GM23338 (cell line): ENCODE results near the gene PSMD12. TPM values are rescaled to one million over a fixed set of nuclear protein-coding genes. Genes with fewer than 3 reads are reported as not detected.

Source experiments
- ATAC-seq: fragments of 200-7000 bp; cut with Tn5 transposase; 3 replicates; pipeline ENCODE4 v1.9.1; 2020
- DNase-seq: peaks from one replicate; pipeline ENCODE4 v3.0.0-alpha.2; 2015; ENCODE audit warnings: low spot score
- H2AFZ ChIP-seq: fragments of 200-600 bp; sonication (generic); 2 replicates; pipeline ENCODE4 v1.8.0; 2016; ENCODE audit warnings: antibody characterized with exemption, mild to moderate bottlenecking, moderate library complexity
- H3F3A ChIP-seq: fragments of 200-600 bp; sonication (generic); replicated peaks from 2 replicates; pipeline ENCODE4 v1.8.0; 2017; ENCODE audit warnings: antibody characterized with exemption, mixed run types, low read depth
- H3K27ac ChIP-seq: fragments of 200-600 bp; sonication (generic); 2 replicates; pipeline ENCODE4 v1.6.1; 2016; ENCODE audit warnings: low read depth
- H3K27me3 ChIP-seq: fragments of 200-600 bp; sonication (generic); 2 replicates; pipeline ENCODE4 v1.8.0; 2016; ENCODE audit warnings: mild to moderate bottlenecking, mixed run types, moderate library complexity; ENCODE audit not compliant: insufficient read depth
- H3K36me3 ChIP-seq: fragments of 200-600 bp; sonication (generic); 2 replicates; pipeline ENCODE4 v1.8.0; 2016; ENCODE audit warnings: mild to moderate bottlenecking; ENCODE audit not compliant: insufficient read depth
- H3K4me1 ChIP-seq: fragments of 200-600 bp; sonication (generic); 2 replicates; pipeline ENCODE4 v1.8.0; 2016; ENCODE audit warnings: mild to moderate bottlenecking, moderate library complexity; ENCODE audit not compliant: insufficient read depth
- H3K4me2 ChIP-seq: fragments of 200-600 bp; sonication (generic); 2 replicates; pipeline ENCODE4 v1.7.1; 2017; ENCODE audit warnings: mixed run types
- H3K4me3 ChIP-seq: fragments of 200-600 bp; sonication (generic); 2 replicates; pipeline ENCODE4 v1.6.1; 2016; ENCODE audit warnings: mixed run types
- H3K79me2 ChIP-seq: fragments of 200-600 bp; sonication (generic); replicated peaks from 2 replicates; pipeline ENCODE4 v1.8.0; 2017; ENCODE audit warnings: mild to moderate bottlenecking; ENCODE audit not compliant: insufficient read depth
- H3K9me2 ChIP-seq: fragments of 200-600 bp; sonication (generic); 2 replicates; pipeline ENCODE4 v1.8.0; 2017; ENCODE audit not compliant: insufficient read depth
- H4K20me1 ChIP-seq: fragments of 200-600 bp; sonication (generic); replicated peaks from 2 replicates; pipeline ENCODE4 v1.8.0; 2017; ENCODE audit warnings: mild to moderate bottlenecking; ENCODE audit not compliant: insufficient read depth
- H3K27ac Mint-ChIP-seq: 2 replicates; pipeline ENCODE4 v1.8.0; 2020; ENCODE audit warnings: inconsistent platforms, mild to moderate bottlenecking, moderate library complexity, mixed read lengths
- H3K27me3 Mint-ChIP-seq: 3 replicates; pipeline ENCODE4 v1.8.0; 2022; ENCODE audit warnings: low read depth, mild to moderate bottlenecking, moderate library complexity, mixed read lengths, inconsistent platforms; ENCODE audit not compliant: insufficient read depth, poor library complexity
- H3K36me3 Mint-ChIP-seq: 3 replicates; pipeline ENCODE4 v1.8.0; 2021; ENCODE audit warnings: low read depth, mild to moderate bottlenecking, inconsistent platforms, moderate library complexity, mixed read lengths
- H3K4me1 Mint-ChIP-seq: 3 replicates; pipeline ENCODE4 v1.8.0; 2020; ENCODE audit warnings: mild to moderate bottlenecking, inconsistent platforms, mixed read lengths
- H3K4me3 Mint-ChIP-seq: 3 replicates; pipeline ENCODE4 v1.8.0; 2021; ENCODE audit warnings: moderate library complexity, mild to moderate bottlenecking, inconsistent platforms, mixed read lengths
- H3K9me3 Mint-ChIP-seq: 3 replicates; pipeline ENCODE4 v1.8.0; 2020; ENCODE audit warnings: moderate library complexity, mild to moderate bottlenecking, inconsistent platforms, mixed read lengths
- CREB1 ChIP-seq: fragments of 250-450 bp; sonication (Bioruptor Pico); IDR thresholded peaks from 2 replicates; pipeline ENCODE4 v1.5.0; 2020; ENCODE audit warnings: low read depth, mild to moderate bottlenecking, moderate library complexity
- ETS1 ChIP-seq: IDR thresholded peaks from 2 replicates; pipeline ENCODE4 v1.6.1; 2016; ENCODE audit warnings: antibody characterized with exemption
- EZH2 ChIP-seq: fragments of 200-600 bp; sonication (generic); IDR thresholded peaks from one replicate; pipeline ENCODE4 v1.8.0; 2017; ENCODE audit warnings: antibody characterized with exemption, mild to moderate bottlenecking, low read depth; ENCODE audit not compliant: unreplicated experiment
- EZH2phosphoT487 ChIP-seq: fragments of 200-600 bp; sonication (generic); IDR thresholded peaks from one replicate; pipeline ENCODE4 v1.8.1; 2018; ENCODE audit warnings: antibody characterized with exemption; ENCODE audit not compliant: unreplicated experiment
- JUNB ChIP-seq: IDR thresholded peaks from one replicate; pipeline ENCODE4 v1.6.1; 2016; ENCODE audit warnings: antibody characterized with exemption; ENCODE audit not compliant: unreplicated experiment
- NANOG ChIP-seq: IDR thresholded peaks from 2 replicates; pipeline ENCODE4 v1.6.1; 2016; ENCODE audit warnings: antibody characterized with exemption, borderline replicate concordance
- POLR2AphosphoS5 ChIP-seq: IDR thresholded peaks from 2 replicates; pipeline ENCODE4 v1.6.1; 2016; ENCODE audit warnings: antibody characterized with exemption, low read depth
- STAT1 ChIP-seq: IDR thresholded peaks from one replicate; pipeline ENCODE4 v1.6.1; 2016; ENCODE audit warnings: antibody characterized with exemption; ENCODE audit not compliant: unreplicated experiment
- ZNF114 ChIP-seq: fragments of 250-450 bp; sonication (Bioruptor Pico); IDR thresholded peaks from 2 replicates; pipeline ENCODE4 v1.5.0; 2020; ENCODE audit warnings: mild to moderate bottlenecking, moderate library complexity
- ZNF331 ChIP-seq: fragments of 250-450 bp; sonication (Bioruptor Pico); IDR thresholded peaks from 2 replicates; pipeline ENCODE4 v1.5.0; 2020; ENCODE audit warnings: low read depth, mild to moderate bottlenecking, moderate library complexity
- ZNF462 ChIP-seq: fragments of 250-450 bp; sonication (Bioruptor Pico); IDR thresholded peaks from 2 replicates; pipeline ENCODE4 v1.5.0; 2020; ENCODE audit warnings: mild to moderate bottlenecking, moderate library complexity
- polyA plus RNA-seq: library from polyadenylated mRNA; unstranded; fragments of >200 nt; fragmentation: Nextera tagmentation; extraction: Ambion mirVana; gene quantifications from 2 replicates; pipeline ENCODE4 v1.2.1, GENCODE V29; 2016
- total RNA-seq: library from RNA; depleted of rRNA; stranded (reverse); fragments of >200 nt; shearing (Covaris generic); gene quantifications from 2 replicates; pipeline ENCODE4 v1.2.3, GENCODE V29; 2014
- TF ChIP-seq, protein P1 (sequence below): IDR thresholded peaks from one replicate; pipeline ENCODE4 v1.6.1; 2018; ENCODE audit warnings: antibody characterized with exemption; ENCODE audit not compliant: unreplicated experiment
- TF ChIP-seq, protein P2 (sequence below), 2 experiments: fragments of 200-600 bp in 1 of 2; sonication (generic) in 1 of 2; conservative IDR thresholded peaks; 2 replicates each; pipeline versions ENCODE4 v1.5.1 to v1.6.1; 2016 to 2017; ENCODE audit warnings: antibody characterized with exemption in 2 of 2, low read depth in 2 of 2, mild to moderate bottlenecking in 2 of 2, moderate library complexity in 1 of 2

PSMD12 gene
- total and polyA plus RNA-seq, 2 experiments from 2014 or later, result 73.7 to 146 TPM

- H3K4me1 ChIP-seq, result peaks cover 22% of the 10 kb centered on the region
These were observed 13.2 kb downstream of the PSMD12 start for GRCh38 chr17:67353161-67353560.

More at GRCh38 chr17:67353161-67353560, 13.2 kb downstream of the PSMD12 start:
- Histone ChIP-seq H3K27me3 (no peaks in the 10 kb centered on the region), H3K4me2 (peak overlapping the region; percentile 61; the same call in 1 of the 2 replicates), H3K9me2 (no peaks in the 10 kb centered on the region), H4K20me1 (no peaks in the 10 kb centered on the region; the same call in 1 of the 2 replicates), H3K4me3 (no peak overlapping the region), H3F3A (peaks cover 6% of the 10 kb centered on the region; the same call in 1 of the 2 replicates), H3K79me2 (peaks cover 39% of the 10 kb centered on the region), H3K27ac (peak overlapping the region; percentile 82), H3K36me3 (peaks cover 32% of the 10 kb centered on the region), H2AFZ (no peak overlapping the region)
- Mint-ChIP-seq H3K9me3 (no peaks in the 10 kb centered on the region), H3K36me3 (peaks cover 78% of the 10 kb centered on the region), H3K4me1 (peaks cover 24% of the 10 kb centered on the region), H3K27me3 (no peaks in the 10 kb centered on the region), H3K4me3 (no peak overlapping the region), H3K27ac (peak overlapping the region; percentile 87; the same call in 1 of the 2 replicates)
- no peak for TF ChIP-seq EZH2
- no peak for TF ChIP-seq EZH2phosphoT487
- TF ChIP-seq, protein P1, sequence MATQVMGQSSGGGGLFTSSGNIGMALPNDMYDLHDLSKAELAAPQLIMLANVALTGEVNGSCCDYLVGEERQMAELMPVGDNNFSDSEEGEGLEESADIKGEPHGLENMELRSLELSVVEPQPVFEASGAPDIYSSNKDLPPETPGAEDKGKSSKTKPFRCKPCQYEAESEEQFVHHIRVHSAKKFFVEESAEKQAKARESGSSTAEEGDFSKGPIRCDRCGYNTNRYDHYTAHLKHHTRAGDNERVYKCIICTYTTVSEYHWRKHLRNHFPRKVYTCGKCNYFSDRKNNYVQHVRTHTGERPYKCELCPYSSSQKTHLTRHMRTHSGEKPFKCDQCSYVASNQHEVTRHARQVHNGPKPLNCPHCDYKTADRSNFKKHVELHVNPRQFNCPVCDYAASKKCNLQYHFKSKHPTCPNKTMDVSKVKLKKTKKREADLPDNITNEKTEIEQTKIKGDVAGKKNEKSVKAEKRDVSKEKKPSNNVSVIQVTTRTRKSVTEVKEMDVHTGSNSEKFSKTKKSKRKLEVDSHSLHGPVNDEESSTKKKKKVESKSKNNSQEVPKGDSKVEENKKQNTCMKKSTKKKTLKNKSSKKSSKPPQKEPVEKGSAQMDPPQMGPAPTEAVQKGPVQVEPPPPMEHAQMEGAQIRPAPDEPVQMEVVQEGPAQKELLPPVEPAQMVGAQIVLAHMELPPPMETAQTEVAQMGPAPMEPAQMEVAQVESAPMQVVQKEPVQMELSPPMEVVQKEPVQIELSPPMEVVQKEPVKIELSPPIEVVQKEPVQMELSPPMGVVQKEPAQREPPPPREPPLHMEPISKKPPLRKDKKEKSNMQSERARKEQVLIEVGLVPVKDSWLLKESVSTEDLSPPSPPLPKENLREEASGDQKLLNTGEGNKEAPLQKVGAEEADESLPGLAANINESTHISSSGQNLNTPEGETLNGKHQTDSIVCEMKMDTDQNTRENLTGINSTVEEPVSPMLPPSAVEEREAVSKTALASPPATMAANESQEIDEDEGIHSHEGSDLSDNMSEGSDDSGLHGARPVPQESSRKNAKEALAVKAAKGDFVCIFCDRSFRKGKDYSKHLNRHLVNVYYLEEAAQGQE, result no peak
- TF ChIP-seq STAT1, result no peak
- TF ChIP-seq ZNF114, result no peak
- no peak for TF ChIP-seq JUNB
- TF ChIP-seq, protein P2, sequence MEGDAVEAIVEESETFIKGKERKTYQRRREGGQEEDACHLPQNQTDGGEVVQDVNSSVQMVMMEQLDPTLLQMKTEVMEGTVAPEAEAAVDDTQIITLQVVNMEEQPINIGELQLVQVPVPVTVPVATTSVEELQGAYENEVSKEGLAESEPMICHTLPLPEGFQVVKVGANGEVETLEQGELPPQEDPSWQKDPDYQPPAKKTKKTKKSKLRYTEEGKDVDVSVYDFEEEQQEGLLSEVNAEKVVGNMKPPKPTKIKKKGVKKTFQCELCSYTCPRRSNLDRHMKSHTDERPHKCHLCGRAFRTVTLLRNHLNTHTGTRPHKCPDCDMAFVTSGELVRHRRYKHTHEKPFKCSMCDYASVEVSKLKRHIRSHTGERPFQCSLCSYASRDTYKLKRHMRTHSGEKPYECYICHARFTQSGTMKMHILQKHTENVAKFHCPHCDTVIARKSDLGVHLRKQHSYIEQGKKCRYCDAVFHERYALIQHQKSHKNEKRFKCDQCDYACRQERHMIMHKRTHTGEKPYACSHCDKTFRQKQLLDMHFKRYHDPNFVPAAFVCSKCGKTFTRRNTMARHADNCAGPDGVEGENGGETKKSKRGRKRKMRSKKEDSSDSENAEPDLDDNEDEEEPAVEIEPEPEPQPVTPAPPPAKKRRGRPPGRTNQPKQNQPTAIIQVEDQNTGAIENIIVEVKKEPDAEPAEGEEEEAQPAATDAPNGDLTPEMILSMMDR (conservative IDR thresholded peaks at IDR 0.05; ENCODE audit: low read depth in 2 of 2), result no peak
- no peak for TF ChIP-seq POLR2AphosphoS5
- no peak for TF ChIP-seq ETS1
- TF ChIP-seq ZNF462 (CRISPR knock-in tag), result no peak
- TF ChIP-seq NANOG, result no peak
- no peak for TF ChIP-seq CREB1
- TF ChIP-seq ZNF331 (CRISPR knock-in tag), result no peak
- ATAC-seq, result peak; percentile 41; the same call in 2 of the 3 replicates
- peak; percentile 18 for DNase-seq
